GM18511 (cell line): Measurements from ENCODE around the gene GOLGA8N.

Experiments
- ATAC-seq: cut with Tn5 transposase; IDR thresholded peaks from one replicate; pipeline ENCODE4 v1.9.1; 2021; ENCODE audit warnings: mild to moderate bottlenecking, moderate library complexity; ENCODE audit not compliant: unreplicated experiment

GOLGA8N gene

GRCh38 chr15:32649342-32649741 lies 56.1 kb downstream of the GOLGA8N start:
- no peak for ATAC-seq

- peak; percentile 85 for ATAC-seq
Observed at GRCh38 chr15:32651229-32651837, 58.1 kb downstream of the GOLGA8N start.

GRCh38 chr15:32652178-32652577 lies 58.9 kb downstream of the GOLGA8N start:
- ATAC-seq = no peak

GRCh38 chr15:32656091-32656490 lies 62.8 kb downstream of the GOLGA8N start:
- ATAC-seq = no peak

GRCh38 chr15:32656496-32656895 lies 63.2 kb downstream of the GOLGA8N start:
- ATAC-seq = no peak
